MM.1S (cell line): ENCODE data around the gene USP47.

Source experiments
- EZH2 ChIP-seq: fragments of 300-600 bp; sonication (generic); optimal IDR thresholded peaks from 2 replicates; pipeline ENCODE3; 2017; ENCODE audit warnings: low read depth, mild to moderate bottlenecking, antibody characterized with exemption, low read length, mixed read lengths
- EZH2phosphoT487 ChIP-seq: fragments of 300-600 bp; sonication (generic); IDR thresholded peaks from 2 replicates; pipeline ENCODE4 v1.6.1; 2018; ENCODE audit warnings: antibody characterized with exemption, low read length
- TF ChIP-seq, protein P1 (sequence below): fragments of 300-600 bp; sonication (generic); IDR thresholded peaks from 2 replicates; pipeline ENCODE4 v1.5.1; 2016; ENCODE audit warnings: antibody characterized with exemption, low read length, mixed read lengths

DNA sequence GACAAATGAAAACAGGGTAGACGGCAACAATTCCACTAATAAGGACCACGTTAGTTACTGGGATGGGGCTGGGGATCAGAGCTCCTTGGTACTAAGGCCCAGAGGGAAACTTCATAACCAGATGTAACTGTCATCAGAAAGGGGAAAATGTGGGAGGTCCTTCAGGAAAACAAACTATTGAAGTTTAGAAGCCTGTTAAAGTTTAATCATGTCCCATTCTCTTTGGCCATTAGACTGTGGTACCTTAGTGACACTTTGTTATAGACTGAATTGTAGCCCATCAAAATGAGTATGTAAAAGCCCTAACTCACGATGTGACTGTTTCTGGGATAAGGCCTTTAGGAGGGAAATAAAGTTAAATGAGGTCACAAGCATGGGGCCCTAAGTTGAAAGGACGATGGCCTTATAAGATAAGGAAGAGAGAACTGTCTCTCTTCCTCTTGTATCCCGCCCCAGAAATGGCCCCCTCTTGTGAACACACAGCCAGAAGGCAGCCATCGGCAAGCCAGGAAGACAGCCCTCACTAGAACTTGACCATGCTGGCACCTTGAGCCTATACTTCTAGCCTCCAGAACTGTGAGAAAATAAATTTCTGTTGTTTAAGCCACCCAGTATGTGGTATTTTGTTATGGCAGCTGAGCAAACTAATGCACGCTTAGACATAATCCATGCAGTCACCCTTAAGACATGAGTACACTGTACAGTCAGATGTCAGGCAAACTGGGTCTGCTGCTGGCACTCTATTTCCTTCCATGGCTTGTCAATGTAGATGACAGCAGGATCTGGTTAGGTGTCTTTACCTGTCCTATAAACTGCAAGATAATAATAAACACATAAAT lies 26.9 kb upstream of the USP47 start:
- TF ChIP-seq, protein P1, sequence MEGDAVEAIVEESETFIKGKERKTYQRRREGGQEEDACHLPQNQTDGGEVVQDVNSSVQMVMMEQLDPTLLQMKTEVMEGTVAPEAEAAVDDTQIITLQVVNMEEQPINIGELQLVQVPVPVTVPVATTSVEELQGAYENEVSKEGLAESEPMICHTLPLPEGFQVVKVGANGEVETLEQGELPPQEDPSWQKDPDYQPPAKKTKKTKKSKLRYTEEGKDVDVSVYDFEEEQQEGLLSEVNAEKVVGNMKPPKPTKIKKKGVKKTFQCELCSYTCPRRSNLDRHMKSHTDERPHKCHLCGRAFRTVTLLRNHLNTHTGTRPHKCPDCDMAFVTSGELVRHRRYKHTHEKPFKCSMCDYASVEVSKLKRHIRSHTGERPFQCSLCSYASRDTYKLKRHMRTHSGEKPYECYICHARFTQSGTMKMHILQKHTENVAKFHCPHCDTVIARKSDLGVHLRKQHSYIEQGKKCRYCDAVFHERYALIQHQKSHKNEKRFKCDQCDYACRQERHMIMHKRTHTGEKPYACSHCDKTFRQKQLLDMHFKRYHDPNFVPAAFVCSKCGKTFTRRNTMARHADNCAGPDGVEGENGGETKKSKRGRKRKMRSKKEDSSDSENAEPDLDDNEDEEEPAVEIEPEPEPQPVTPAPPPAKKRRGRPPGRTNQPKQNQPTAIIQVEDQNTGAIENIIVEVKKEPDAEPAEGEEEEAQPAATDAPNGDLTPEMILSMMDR, result no peak
- TF ChIP-seq EZH2phosphoT487, result no peak
- no peak for TF ChIP-seq EZH2
